Upper lobe of left lung (tissue), 4 donors: Measurements from ENCODE around the gene NPIPB6.
"Not testable (repeated sequence)": the region's sequence is repeated elsewhere in the genome, so short reads cannot be mapped to it uniquely, and the experiment has no call there.

Source experiments
- CTCF ChIP-seq, 6 experiments: fragments of 450-650 bp in 4 of 6; fragments of 200-600 bp in 2 of 6; sonication (generic) in 2 of 6; IDR thresholded peaks; one replicate each; pipeline ENCODE4 v1.5.1; 2016 to 2019; ENCODE audit warnings: antibody characterized with exemption in 6 of 6
- POLR2A ChIP-seq, 4 donors: fragments of 450-650 bp; IDR thresholded peaks; one replicate each; pipeline ENCODE4 v1.5.1; 2016 to 2017; ENCODE audit warnings: antibody characterized with exemption in 4 of 4, mild to moderate bottlenecking in 2 of 4

GRCh38 chr16:28338230-28338629, 25.1 kb downstream of the NPIPB6 start:
- not testable (repeated sequence) for TF ChIP-seq POLR2A, CTCF (IDR thresholded peaks at IDR 0.05)
